ENCODE results near the gene RNASEH2A.

Gene RNASEH2A

DNA sequence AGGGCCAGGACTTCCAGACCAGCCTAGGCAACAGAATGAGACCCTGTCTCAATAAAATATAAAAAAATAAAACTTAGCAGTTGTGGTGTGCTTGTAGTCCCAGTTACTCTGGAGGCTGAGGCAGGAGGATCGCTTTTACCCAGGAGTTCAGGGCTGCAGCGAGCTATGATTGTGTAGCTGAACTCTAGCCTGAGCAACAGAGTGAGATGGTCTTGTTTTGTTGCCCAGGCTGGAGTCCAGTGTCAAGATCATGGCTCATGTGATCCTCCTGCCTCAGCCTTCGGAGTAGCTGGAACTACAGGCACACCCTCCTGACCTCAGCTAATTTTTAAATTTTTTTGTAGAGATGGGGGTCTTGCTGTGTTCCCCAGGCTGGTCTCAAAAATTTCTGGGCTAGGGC, 19.4 kb upstream of the RNASEH2A start:
- Mint-ChIP-seq H3K4me1 (ENCODE audit: low read depth) (peaks cover 34% of the 10 kb centered on the region), H3K27me3 (no peaks in the 10 kb centered on the region), H3K9me3 (no peaks in the 10 kb centered on the region), H3K4me3 (no peak overlapping the region), H3K27ac (peak overlapping the region; percentile 82), H3K36me3 (ENCODE audit: low read depth) (peaks cover 10% of the 10 kb centered on the region)
- no peak for DNase-seq

DNA sequence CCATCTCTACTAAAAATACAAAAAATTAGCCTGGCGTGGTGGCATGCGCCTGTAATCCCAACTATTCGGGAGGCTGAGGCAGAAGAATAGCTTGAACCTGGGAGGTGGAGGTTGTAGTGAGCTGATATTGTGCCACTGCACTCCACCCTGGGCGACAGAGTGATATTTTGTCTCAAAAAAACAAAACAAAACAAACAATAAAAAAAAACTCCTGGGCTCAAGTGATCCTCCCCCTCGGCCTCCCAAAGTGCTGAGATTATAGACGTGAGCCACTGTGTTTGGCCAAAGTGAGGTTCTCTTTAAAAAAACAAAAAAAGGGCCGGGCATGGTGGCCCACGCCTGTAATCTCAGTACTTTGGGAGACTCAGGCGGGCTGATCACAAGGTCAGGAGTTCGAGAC, 18.9 kb upstream of the RNASEH2A start:
- Mint-ChIP-seq H3K9me3 (no peaks in the 10 kb centered on the region), H3K36me3 (ENCODE audit: low read depth) (peaks cover 15% of the 10 kb centered on the region), H3K27ac (peak overlapping the region; percentile 42), H3K4me3 (no peak overlapping the region), H3K27me3 (no peaks in the 10 kb centered on the region), H3K4me1 (ENCODE audit: low read depth) (peaks cover 30% of the 10 kb centered on the region)
- no peak for DNase-seq

DNA sequence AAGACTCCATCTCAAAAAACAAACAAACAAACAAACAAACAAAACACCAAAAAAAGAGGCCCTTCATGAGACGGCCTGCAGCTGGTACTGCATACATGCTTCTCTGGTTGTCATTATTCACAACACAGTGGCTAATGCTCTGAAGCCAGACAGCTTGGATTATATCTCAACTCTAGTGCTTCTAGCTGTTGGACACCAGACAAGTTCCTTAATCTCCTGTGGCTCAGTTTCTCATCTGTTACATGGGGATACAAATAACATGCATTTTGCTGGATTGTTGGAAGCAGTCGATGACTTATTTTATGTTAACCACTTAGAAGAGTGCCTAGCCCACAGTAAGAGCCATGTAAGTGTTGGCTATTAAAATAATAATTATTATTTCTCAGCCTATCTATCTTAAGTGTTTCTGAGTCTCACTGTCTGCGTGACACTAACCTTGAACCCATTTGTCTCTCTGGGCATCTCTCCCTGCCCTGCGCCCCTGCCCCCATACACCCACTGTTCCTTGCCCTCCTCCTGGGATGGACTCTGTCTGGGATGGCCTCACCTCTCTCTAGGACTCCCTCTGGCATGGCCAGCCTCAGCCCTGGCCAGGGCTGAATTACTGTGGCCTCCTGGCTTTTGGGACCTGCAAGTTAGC, 18.2 kb upstream of the RNASEH2A start:
- Mint-ChIP-seq H3K36me3 (ENCODE audit: low read depth) (peaks cover 22% of the 10 kb centered on the region), H3K27ac (peak overlapping the region; percentile 97), H3K27me3 (no peaks in the 10 kb centered on the region), H3K4me1 (ENCODE audit: low read depth) (peaks cover 27% of the 10 kb centered on the region), H3K4me3 (peak overlapping the region; percentile 83), H3K9me3 (no peaks in the 10 kb centered on the region)
- DNase-seq: no peak

DNA sequence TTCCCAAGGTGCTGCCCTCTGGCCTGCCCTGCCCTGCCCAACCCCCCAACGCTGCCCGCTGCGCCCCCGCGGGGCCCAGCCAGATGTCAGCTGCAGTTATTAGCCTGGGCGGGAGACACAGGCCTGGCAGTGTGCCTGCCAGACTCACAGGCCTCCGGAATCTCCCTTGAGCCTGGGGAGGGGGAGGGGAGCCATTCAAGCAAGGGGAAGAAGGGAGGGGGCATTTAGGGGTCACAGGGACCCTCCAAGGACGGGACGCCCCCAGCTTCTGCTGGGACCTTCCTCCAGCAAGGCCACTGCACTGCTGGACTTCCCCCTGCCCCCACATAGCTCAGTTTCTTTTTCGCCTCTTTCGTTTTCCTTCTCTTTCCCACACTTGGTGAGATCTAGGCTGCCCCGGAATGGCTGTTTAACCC, 17.7 kb upstream of the RNASEH2A start:
- Mint-ChIP-seq H3K27ac (peak overlapping the region; percentile 97), H3K4me1 (ENCODE audit: low read depth) (peaks cover 27% of the 10 kb centered on the region), H3K9me3 (no peaks in the 10 kb centered on the region), H3K36me3 (ENCODE audit: low read depth) (peaks cover 25% of the 10 kb centered on the region), H3K27me3 (no peaks in the 10 kb centered on the region), H3K4me3 (peak overlapping the region; percentile 83)
- DNase-seq: peak; percentile 69

DNA sequence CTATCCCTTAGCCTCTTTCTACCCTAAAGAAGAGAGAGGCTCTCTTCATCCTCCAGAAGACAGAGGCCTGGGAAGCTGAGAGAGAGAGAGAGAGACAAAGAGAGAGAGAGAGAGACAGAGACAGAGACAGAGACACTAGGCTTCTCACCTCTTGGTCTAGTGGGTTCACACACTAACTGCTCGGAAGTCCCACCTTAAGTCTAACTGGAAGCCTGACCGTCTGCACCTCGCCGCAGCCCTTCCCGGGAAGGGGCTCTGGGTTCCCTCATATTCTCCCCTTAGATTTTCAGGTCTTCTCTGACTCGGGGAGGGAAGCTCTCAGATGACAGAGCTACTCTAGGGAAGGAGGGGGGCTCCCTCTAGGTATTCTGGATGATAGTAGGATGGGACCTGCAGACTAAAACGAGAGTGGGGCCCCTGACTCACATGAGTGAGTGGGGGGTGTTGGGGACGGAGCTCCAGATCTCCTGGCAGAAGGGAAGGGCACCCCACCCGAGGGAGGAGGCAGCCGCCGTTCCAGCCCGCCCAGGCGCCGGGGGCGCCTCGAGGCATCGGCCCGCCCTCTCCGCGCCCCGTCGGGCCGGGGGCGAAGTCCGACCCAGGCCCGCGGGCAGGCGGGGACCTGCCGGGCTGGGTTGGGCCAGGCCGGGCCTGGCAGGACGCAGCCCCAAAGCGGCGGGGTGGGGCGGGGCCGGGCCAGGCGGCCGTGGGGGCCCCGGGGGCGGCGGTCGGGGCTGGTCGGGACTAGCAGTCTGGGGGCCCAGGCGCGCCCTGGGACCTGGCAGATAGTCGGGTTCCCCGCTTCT, 17.1 kb upstream of the RNASEH2A start:
- no peaks in the 10 kb centered on the region for H3K9me3 Mint-ChIP-seq
- H3K27me3 Mint-ChIP-seq: no peaks in the 10 kb centered on the region
- peak overlapping the region; percentile 97 for H3K27ac Mint-ChIP-seq
- peaks cover 28% of the 10 kb centered on the region for H3K36me3 Mint-ChIP-seq (ENCODE audit: low read depth)
- H3K4me3 Mint-ChIP-seq: peak overlapping the region; percentile 98
- peaks cover 30% of the 10 kb centered on the region for H3K4me1 Mint-ChIP-seq (ENCODE audit: low read depth)
- DNase-seq: no peak

DNA sequence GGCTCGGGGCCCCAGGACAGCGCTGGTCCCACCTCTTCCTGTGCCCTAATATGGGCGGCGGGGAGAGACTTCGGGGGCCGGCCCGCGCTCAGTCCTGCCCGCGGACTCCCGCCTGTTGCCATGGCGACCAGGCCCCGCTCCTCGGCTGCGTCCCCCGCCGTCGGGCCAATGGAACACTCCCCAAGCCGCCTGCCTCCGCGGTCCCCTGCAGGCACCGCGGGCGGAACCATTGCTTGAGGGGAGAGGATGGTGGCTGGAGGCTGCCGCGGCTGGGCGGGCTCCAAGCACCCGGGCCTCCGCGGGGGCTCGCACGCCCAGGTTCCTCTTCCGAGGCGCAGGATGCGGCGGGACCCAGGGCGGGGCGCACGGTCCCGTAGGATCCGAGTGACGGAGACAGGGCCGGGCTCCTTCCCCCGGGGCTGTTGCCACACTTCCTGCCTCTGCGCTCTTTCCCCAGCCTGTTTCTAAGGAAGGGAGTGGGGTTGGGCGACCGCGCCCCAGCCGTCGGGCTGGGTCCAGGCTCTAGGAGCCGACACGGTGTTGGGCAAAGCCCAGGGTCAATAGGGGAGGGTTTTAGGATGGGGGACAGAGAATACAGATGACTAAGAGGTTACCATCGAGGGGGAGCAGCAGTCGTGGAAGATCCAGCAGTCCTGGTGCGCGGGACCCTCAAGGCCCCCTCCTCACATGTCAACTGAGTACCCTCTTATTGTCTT, 16.3 kb upstream of the RNASEH2A start:
- H3K4me1 Mint-ChIP-seq (ENCODE audit: low read depth): peaks cover 38% of the 10 kb centered on the region
- DNase-seq: peak; percentile 94
- no peaks in the 10 kb centered on the region for H3K27me3 Mint-ChIP-seq
- H3K36me3 Mint-ChIP-seq (ENCODE audit: low read depth): peaks cover 31% of the 10 kb centered on the region
- peak overlapping the region; percentile 99 for H3K27ac Mint-ChIP-seq
- no peaks in the 10 kb centered on the region for H3K9me3 Mint-ChIP-seq
- peak overlapping the region; percentile 98 for H3K4me3 Mint-ChIP-seq

DNA sequence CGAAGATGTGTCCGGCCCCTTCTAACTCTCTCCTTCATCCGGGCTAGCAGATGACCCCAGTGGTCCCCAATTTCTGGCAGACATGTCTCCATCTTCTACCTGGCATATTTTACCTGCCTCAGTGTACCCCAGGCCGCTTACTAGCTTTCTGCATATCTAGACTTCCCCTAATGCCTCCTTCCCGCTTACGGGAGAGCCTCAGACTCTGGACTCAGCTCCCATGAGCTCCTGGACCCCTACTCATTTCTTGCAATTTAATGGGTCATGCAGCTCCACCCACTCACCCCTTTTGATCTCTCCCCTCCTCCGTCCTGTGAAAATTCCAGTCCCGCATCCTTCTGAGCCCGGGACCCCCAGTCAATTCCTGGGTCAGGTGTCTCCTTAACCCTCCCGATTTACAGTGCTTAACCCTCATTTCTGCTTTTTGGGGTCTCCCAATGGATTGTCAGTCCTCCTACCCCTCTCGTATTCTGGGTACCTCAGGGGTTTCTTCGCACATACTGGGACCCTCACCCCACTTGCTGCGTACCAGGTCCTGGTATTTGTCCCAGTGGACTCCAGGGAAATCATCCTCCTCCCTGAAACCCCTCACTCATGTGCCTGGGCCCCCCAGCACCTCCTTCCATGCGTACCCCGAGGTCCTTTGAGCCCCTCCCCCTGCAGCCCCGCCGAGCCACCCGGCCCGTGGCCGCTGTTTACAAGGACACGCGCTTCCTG, 15.6 kb upstream of the RNASEH2A start:
- H3K27me3 Mint-ChIP-seq: no peaks in the 10 kb centered on the region
- peaks cover 31% of the 10 kb centered on the region for H3K36me3 Mint-ChIP-seq (ENCODE audit: low read depth)
- H3K4me1 Mint-ChIP-seq (ENCODE audit: low read depth): peaks cover 43% of the 10 kb centered on the region
- no peak for DNase-seq
- peak overlapping the region; percentile 98 for H3K4me3 Mint-ChIP-seq
- no peaks in the 10 kb centered on the region for H3K9me3 Mint-ChIP-seq
- peak overlapping the region; percentile 99 for H3K27ac Mint-ChIP-seq

DNA sequence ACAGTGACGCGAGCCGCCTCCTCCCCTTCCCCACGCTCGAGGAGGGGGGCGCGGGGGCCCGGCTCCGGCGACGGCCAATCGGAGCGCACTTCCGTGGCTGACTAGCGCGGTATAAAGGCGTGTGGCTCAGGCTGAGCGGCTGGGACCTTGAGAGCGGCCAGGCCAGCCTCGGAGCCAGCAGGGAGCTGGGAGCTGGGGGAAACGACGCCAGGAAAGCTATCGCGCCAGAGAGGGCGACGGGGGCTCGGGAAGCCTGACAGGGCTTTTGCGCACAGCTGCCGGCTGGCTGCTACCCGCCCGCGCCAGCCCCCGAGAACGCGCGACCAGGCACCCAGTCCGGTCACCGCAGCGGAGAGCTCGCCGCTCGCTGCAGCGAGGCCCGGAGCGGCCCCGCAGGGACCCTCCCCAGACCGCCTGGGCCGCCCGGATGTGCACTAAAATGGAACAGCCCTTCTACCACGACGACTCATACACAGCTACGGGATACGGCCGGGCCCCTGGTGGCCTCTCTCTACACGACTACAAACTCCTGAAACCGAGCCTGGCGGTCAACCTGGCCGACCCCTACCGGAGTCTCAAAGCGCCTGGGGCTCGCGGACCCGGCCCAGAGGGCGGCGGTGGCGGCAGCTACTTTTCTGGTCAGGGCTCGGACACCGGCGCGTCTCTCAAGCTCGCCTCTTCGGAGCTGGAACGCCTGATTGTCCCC, 14.9 kb upstream of the RNASEH2A start, which contains the start of gene JUNB:
TSS of gene JUNB (plus strand) at position 142 of the 706 bp plus-strand sequence. CDS start at position 428, 286 bp downstream.
- peak within 1 kb of the TSS; percentile 99 for H3K27ac Mint-ChIP-seq
- H3K4me3 Mint-ChIP-seq: peak within 1 kb of the TSS; percentile 98
- DNase-seq: peak; percentile 97
- peaks cover 33% of the 10 kb centered on the region for H3K36me3 Mint-ChIP-seq (ENCODE audit: low read depth)
- H3K4me1 Mint-ChIP-seq (ENCODE audit: low read depth): peaks cover 51% of the 10 kb centered on the region
- H3K9me3 Mint-ChIP-seq: no peaks in the 10 kb centered on the region
- no peaks in the 10 kb centered on the region for H3K27me3 Mint-ChIP-seq

DNA sequence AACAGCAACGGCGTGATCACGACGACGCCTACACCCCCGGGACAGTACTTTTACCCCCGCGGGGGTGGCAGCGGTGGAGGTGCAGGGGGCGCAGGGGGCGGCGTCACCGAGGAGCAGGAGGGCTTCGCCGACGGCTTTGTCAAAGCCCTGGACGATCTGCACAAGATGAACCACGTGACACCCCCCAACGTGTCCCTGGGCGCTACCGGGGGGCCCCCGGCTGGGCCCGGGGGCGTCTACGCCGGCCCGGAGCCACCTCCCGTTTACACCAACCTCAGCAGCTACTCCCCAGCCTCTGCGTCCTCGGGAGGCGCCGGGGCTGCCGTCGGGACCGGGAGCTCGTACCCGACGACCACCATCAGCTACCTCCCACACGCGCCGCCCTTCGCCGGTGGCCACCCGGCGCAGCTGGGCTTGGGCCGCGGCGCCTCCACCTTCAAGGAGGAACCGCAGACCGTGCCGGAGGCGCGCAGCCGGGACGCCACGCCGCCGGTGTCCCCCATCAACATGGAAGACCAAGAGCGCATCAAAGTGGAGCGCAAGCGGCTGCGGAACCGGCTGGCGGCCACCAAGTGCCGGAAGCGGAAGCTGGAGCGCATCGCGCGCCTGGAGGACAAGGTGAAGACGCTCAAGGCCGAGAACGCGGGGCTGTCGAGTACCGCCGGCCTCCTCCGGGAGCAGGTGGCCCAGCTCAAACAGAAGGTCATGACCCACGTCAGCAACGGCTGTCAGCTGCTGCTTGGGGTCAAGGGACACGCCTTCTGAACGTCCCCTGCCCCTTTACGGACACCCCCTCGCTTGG, 14.1 kb upstream of the RNASEH2A start:
- Mint-ChIP-seq H3K4me1 (ENCODE audit: low read depth) (peaks cover 51% of the 10 kb centered on the region), H3K27me3 (no peaks in the 10 kb centered on the region), H3K4me3 (peak overlapping the region; percentile 98), H3K36me3 (ENCODE audit: low read depth) (peaks cover 40% of the 10 kb centered on the region), H3K9me3 (no peaks in the 10 kb centered on the region), H3K27ac (peak overlapping the region; percentile 99)
- peak; percentile 85 for DNase-seq

DNA sequence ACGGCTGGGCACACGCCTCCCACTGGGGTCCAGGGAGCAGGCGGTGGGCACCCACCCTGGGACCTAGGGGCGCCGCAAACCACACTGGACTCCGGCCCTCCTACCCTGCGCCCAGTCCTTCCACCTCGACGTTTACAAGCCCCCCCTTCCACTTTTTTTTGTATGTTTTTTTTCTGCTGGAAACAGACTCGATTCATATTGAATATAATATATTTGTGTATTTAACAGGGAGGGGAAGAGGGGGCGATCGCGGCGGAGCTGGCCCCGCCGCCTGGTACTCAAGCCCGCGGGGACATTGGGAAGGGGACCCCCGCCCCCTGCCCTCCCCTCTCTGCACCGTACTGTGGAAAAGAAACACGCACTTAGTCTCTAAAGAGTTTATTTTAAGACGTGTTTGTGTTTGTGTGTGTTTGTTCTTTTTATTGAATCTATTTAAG, 13.5 kb upstream of the RNASEH2A start:
- H3K4me1 Mint-ChIP-seq (ENCODE audit: low read depth): peaks cover 51% of the 10 kb centered on the region
- peak overlapping the region; percentile 98 for H3K4me3 Mint-ChIP-seq
- no peaks in the 10 kb centered on the region for H3K27me3 Mint-ChIP-seq
- peaks cover 46% of the 10 kb centered on the region for H3K36me3 Mint-ChIP-seq (ENCODE audit: low read depth)
- no peaks in the 10 kb centered on the region for H3K9me3 Mint-ChIP-seq
- peak overlapping the region; percentile 99 for H3K27ac Mint-ChIP-seq
- DNase-seq: no peak

DNA sequence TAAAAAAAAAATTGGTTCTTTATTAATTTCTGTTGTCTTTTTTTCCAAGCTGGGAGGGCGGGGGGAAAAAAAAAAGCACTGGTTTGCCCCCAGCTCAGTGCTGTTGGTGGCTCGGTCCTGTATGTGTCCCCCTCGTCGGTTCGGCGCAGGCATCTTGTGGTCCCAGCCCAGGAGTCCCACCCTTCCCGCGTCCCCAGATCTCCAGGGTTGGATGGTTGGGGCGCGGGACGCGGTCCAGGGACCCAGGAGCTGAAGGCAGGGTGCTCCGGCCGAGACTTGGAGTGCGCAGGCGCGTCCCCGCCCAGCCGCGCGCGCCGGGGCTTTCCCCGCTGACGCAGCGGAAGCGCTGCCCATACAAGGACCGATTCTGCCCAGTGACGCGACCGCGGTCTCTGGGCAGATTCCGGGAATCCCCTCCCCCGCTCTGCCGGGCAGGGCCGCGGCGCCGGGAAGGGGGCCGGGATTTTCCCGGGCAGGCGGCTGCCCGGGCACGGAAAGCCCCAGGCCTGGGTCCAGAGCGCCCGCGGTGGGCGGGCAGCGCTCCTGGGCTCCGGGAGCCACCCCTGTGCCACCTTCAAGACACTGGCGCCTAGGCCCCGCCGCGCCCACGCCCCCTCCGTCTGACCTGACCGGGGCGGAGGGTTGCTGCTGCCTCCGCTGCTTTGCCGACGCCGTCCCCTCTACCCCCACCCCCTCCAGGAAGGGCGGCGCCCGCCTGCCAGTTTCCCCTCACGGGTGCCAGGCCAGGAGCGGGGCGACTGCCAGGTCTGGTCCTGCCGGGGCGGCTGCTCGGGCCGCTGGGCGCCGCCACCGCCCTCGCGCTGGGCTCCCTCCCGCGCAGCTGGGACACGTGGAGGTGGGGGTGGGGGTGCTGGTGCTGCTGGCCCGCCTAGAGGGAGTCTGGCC, 12.8 kb upstream of the RNASEH2A start:
- H3K9me3 Mint-ChIP-seq: no peaks in the 10 kb centered on the region
- peak; percentile 97 for DNase-seq
- H3K27me3 Mint-ChIP-seq: no peaks in the 10 kb centered on the region
- H3K4me3 Mint-ChIP-seq: peak overlapping the region; percentile 98
- H3K36me3 Mint-ChIP-seq (ENCODE audit: low read depth): peaks cover 51% of the 10 kb centered on the region
- peak overlapping the region; percentile 99 for H3K27ac Mint-ChIP-seq
- peaks cover 44% of the 10 kb centered on the region for H3K4me1 Mint-ChIP-seq (ENCODE audit: low read depth)

DNA sequence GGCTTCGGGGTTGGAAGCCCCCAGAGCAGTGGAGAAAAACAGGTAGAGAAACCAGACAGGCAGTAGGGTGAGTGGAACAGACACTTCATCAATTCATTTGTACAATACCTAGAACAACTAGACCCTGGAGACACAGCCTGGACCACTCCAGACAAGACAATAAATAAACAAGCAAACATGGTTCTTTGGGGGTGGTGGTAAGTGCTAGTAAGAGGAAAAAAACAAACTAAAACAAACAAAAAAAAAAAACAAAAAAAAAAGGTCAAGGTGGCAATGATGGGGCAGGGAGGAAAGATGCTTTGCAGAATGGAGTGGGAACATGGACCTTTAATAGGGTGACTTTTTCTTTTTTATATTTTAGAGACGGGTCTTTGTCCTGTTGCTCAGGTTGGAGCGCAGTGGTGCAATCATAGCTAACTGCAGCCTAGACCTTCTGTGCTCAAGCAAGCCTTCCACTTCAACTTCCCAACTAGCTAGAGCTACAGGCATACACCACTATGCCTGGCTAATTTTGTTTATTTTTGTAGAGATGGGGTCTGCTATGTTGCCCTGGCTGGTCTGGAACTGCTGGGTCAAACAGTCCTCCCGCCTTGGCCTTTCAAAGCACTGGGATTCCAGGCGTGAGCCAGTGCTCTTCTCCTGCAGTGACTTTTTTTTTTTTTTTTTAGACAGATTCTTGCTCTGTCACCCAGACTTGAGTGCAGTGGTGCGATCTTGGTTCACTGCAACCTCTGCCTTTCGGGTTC, 12.0 kb upstream of the RNASEH2A start:
- H3K4me1 Mint-ChIP-seq (ENCODE audit: low read depth): peaks cover 37% of the 10 kb centered on the region
- peak overlapping the region; percentile 78 for H3K4me3 Mint-ChIP-seq
- H3K36me3 Mint-ChIP-seq (ENCODE audit: low read depth): peaks cover 58% of the 10 kb centered on the region
- peak overlapping the region; percentile 92 for H3K27ac Mint-ChIP-seq
- no peaks in the 10 kb centered on the region for H3K9me3 Mint-ChIP-seq
- H3K27me3 Mint-ChIP-seq: no peaks in the 10 kb centered on the region
- DNase-seq: no peak

All from activated T-cell treated with anti-CD3 and anti-CD28 coated beads, Interleukin-2, amount 50 U/mL, for 24 hours (primary cell).